A549 (cell line): Measurements from ENCODE around the gene ANGEL1. TPM values are rescaled to one million over a fixed set of nuclear protein-coding genes. Genes with fewer than 3 reads are reported as not detected.

Source experiments
- ATAC-seq, 2 experiments: fragments of 200-7000 bp in 1 of 2; fragments of >200 bp in 1 of 2; cut with Nextera tagmentation in 1 of 2; cut with Tn5 transposase in 1 of 2; 3 replicates each; pipeline versions ENCODE4 v1.8.0 to v1.9.1; 2018 to 2020; ENCODE audit warnings: mild to moderate bottlenecking in 1 of 2, moderate library complexity in 1 of 2
- CTCF ChIA-PET: fragments of 300-600 bp; sonication (Branson Sonifier 250); formaldehyde crosslinking; extraction: SDS; loops from one replicate; lab custom pipeline; 2021; ENCODE audit warnings: antibody characterized with exemption, inconsistent platforms; lab: Yijun Ruan, JAX
- POLR2A ChIA-PET: fragments of 350-600 bp; formaldehyde crosslinking; extraction: SDS; loops from one replicate; lab custom pipeline; 2021; ENCODE audit warnings: antibody characterized with exemption, inconsistent platforms; lab: Yijun Ruan, JAX
- DNase-seq, 2 experiments: peaks; one replicate each; pipeline versions ENCODE4 v3.0.0 to v3.0.0-alpha.2; 2011 to 2016; ENCODE audit warnings: low read depth in 1 of 2, low spot score in 1 of 2
- FAIRE-seq: peaks from 2 replicates; lab custom pipeline; 2011; peaks lifted over from hg19 to GRCh38; lab: Jason Lieb, UNC
- H3K27ac ChIP-seq, 2 experiments: fragments of >200 bp; sonication (Bioruptor Twin); formaldehyde crosslinking; 3 replicates each; pipeline ENCODE4 v1.5.1; 2016 to 2017
- H3K4me1 ChIP-seq: fragments of >200 bp; sonication (Bioruptor Twin); formaldehyde crosslinking; 3 replicates; pipeline ENCODE4 v1.6.1; 2016
- H3K4me2 ChIP-seq: fragments of >200 bp; sonication (Bioruptor Twin); formaldehyde crosslinking; 3 replicates; pipeline ENCODE4 v1.6.1; 2016
- H3K4me3 ChIP-seq: fragments of >200 bp; sonication (Bioruptor Twin); formaldehyde crosslinking; 3 replicates; pipeline ENCODE4 v1.5.1; 2016
- H3K9me3 ChIP-seq: fragments of >200 bp; sonication (Bioruptor Twin); formaldehyde crosslinking; 3 replicates; pipeline ENCODE4 v1.6.1; 2016
- BCL3 ChIP-seq: fragments of >200 bp; sonication (Bioruptor Twin); formaldehyde crosslinking; IDR thresholded peaks from 3 replicates; pipeline ENCODE4 v1.6.1; 2016
- CBX2 ChIP-seq: fragments of 200-600 bp; sonication (generic); IDR thresholded peaks from 2 replicates; pipeline ENCODE4 v1.6.1; 2016; ENCODE audit warnings: low read depth, mild to moderate bottlenecking, borderline replicate concordance
- CHD2 ChIP-seq: fragments of 150-350 bp; IDR thresholded peaks from 2 replicates; pipeline ENCODE4 v1.6.1; 2014; ENCODE audit warnings: low read length; ENCODE audit not compliant: partially characterized antibody
- ELK1 ChIP-seq: fragments of 150-350 bp; IDR thresholded peaks from 2 replicates; pipeline ENCODE4 v1.6.1; 2014; ENCODE audit warnings: low read depth, mild to moderate bottlenecking, low read length
- FOXS1 ChIP-seq: fragments of 250-450 bp; sonication (Bioruptor Pico); IDR thresholded peaks from 2 replicates; pipeline ENCODE4 v1.5.0; 2020; ENCODE audit warnings: mild to moderate bottlenecking, moderate library complexity
- GATA3 ChIP-seq: IDR thresholded peaks from 2 replicates; pipeline ENCODE4 v1.6.1; 2012; ENCODE audit warnings: borderline replicate concordance
- HOXB13 ChIP-seq: fragments of 250-450 bp; sonication (Bioruptor Pico); IDR thresholded peaks from 2 replicates; pipeline ENCODE4 v1.5.0; 2020; ENCODE audit warnings: low read depth, mild to moderate bottlenecking, moderate library complexity
- JUN ChIP-seq, 2 experiments: fragments of >200 bp; sonication (Bioruptor Twin); formaldehyde crosslinking; IDR thresholded peaks; 2 replicates in 1 of 2; 3 replicates in 1 of 2; pipeline ENCODE4 v1.6.1; 2016 to 2017
- MAX ChIP-seq: IDR thresholded peaks from 2 replicates; pipeline ENCODE4 v1.6.1; 2012
- MAZ ChIP-seq: fragments of 150-350 bp; IDR thresholded peaks from 2 replicates; pipeline ENCODE4 v1.6.1; 2014; ENCODE audit warnings: antibody characterized with exemption, low read depth, low read length, borderline replicate concordance
- MYC ChIP-seq: IDR thresholded peaks from 2 replicates; pipeline ENCODE4 v1.6.1; 2012; ENCODE audit warnings: mild to moderate bottlenecking, inconsistent platforms, low read length, improper control_type of control experiment, borderline replicate concordance
- NFE2L2 ChIP-seq: fragments of 150-350 bp; conservative IDR thresholded peaks from 2 replicates; pipeline ENCODE4 v1.6.1; 2014; ENCODE audit warnings: low read length
- NPAS2 ChIP-seq: fragments of 250-450 bp; sonication (Bioruptor Pico); IDR thresholded peaks from 2 replicates; pipeline ENCODE4 v1.8.0; 2022; ENCODE audit warnings: mild to moderate bottlenecking, moderate library complexity, borderline replicate concordance
- NR3C1 ChIP-seq: fragments of >200 bp; sonication (Bioruptor Twin); formaldehyde crosslinking; IDR thresholded peaks from 3 replicates; pipeline ENCODE4 v1.6.1; 2017
- PBX3 ChIP-seq: IDR thresholded peaks from 2 replicates; pipeline ENCODE4 v1.6.1; 2012
- POLR2A ChIP-seq: IDR thresholded peaks from 2 replicates; pipeline ENCODE4 v1.6.1; 2012; ENCODE audit warnings: mild to moderate bottlenecking, low read length
- POLR2AphosphoS2 ChIP-seq: conservative IDR thresholded peaks from 2 replicates; pipeline ENCODE4 v1.6.1; 2012; ENCODE audit warnings: low read length, improper control_type of control experiment, inconsistent platforms
- RARB ChIP-seq: fragments of 250-450 bp; sonication (Bioruptor Pico); IDR thresholded peaks from 2 replicates; pipeline ENCODE4 v1.8.0; 2021; ENCODE audit warnings: mild to moderate bottlenecking, moderate library complexity
- RCOR1 ChIP-seq: fragments of 150-350 bp; IDR thresholded peaks from 2 replicates; pipeline ENCODE4 v1.6.1; 2014; ENCODE audit warnings: antibody characterized with exemption, low read length, low read depth
- ZNF302 ChIP-seq: fragments of 250-450 bp; sonication (Bioruptor Pico); IDR thresholded peaks from 2 replicates; pipeline ENCODE4 v1.9.0; 2021; ENCODE audit warnings: inconsistent platforms, mild to moderate bottlenecking, moderate library complexity
- WGBS: methylation state at CpG from one replicate; pipeline ENCODE4 v1.1.6; 2017; ENCODE audit errors: missing lambda C conversion rate; 5-methylcytosine and 5-hydroxymethylcytosine counted together
- polyA plus RNA-seq, 4 experiments: library from polyadenylated mRNA; depleted of rRNA in 3 of 4; stranded (reverse); fragments of >200 nt; fragmentation: RNase III in 1 of 4; extraction: RNeasy Plus Mini Kit Qiagen cat#74134 plus additional on column Dnase treatment in 1 of 4; gene quantifications; 2 replicates in 3 of 4; 3 replicates in 1 of 4; pipeline ENCODE4 v1.2.3, GENCODE V29; 2011 to 2017

The ANGEL1 gene
- polyA plus RNA-seq, 2 of the 4 experiments (the other 2 are of a cell fraction), result 9.7 to 17.6 TPM

GRCh38 chr14:76836029-76836630, 23.4 kb upstream of the ANGEL1 start:
- ChIA-PET POLR2A (interaction anchor here (1.0 kb wide), 1 partner anchor 11 kb away, joined by 7 read pairs; no protein-coding TSS in a partner anchor), CTCF (interaction anchor here (0.7 to 1.8 kb wide), 3 partner anchors 16 to 235 kb away, joined by 3 to 5 read pairs (median 5); no protein-coding TSS in a partner anchor)
- DNase-seq, result peak in 1 of 2 experiments; percentile 28
- Histone ChIP-seq H3K9me3 (no peaks in the 10 kb centered on the region), H3K4me3 (no peak overlapping the region), H3K4me2 (no peak overlapping the region), H3K4me1 (no peaks in the 10 kb centered on the region), H3K27ac (no peak overlapping the region)
- TF ChIP-seq RARB (CRISPR knock-in tag) (no peak), RCOR1 (no peak), MAX (no peak), JUN (IDR thresholded peaks at IDR 0.05) (no peak), NPAS2 (CRISPR knock-in tag) (no peak), HOXB13 (CRISPR knock-in tag) (no peak), ZNF302 (CRISPR knock-in tag) (no peak), POLR2A (no peak), BCL3 (no peak)
- no peak for FAIRE-seq
- no peak for ATAC-seq
- 79% methylated on average over 13 of the region's 13 CpGs for WGBS

- H3K4me2 ChIP-seq, result no peak overlapping the region
- no peak for DNase-seq
- TF ChIP-seq ELK1 (no peak), FOXS1 (no peak), NFE2L2 (no peak), MAZ (no peak), MYC (no peak), MAX (no peak)
- POLR2A ChIA-PET, result no interaction called here
- no peaks in the 10 kb centered on the region for H3K4me1 ChIP-seq
- H3K9me3 ChIP-seq, result no peaks in the 10 kb centered on the region
- no peak for FAIRE-seq
- no peak overlapping the region for H3K27ac ChIP-seq
- no peak for ATAC-seq
- CTCF ChIA-PET, result no interaction called here
- H3K4me3 ChIP-seq, result no peak overlapping the region
- 38% methylated on average over 7 of the region's 7 CpGs for WGBS
Observed at GRCh38 chr14:76834241-76834661, 21.6 kb upstream of the ANGEL1 start.

- Histone ChIP-seq H3K4me2 (no peak overlapping the region), H3K4me3 (no peak overlapping the region), H3K9me3 (no peaks in the 10 kb centered on the region), H3K27ac (no peak overlapping the region), H3K4me1 (no peaks in the 10 kb centered on the region)
- POLR2A ChIA-PET, result no interaction called here
- WGBS, result 88% methylated on average over 2 of the region's 2 CpGs
- CTCF ChIA-PET, result interaction anchor here (0.7 to 1.0 kb wide), 2 partner anchors 37 to 42 kb away, joined by 3 to 4 read pairs; no protein-coding TSS in a partner anchor
- DNase-seq, result no peak
- ATAC-seq, result no peak
- TF ChIP-seq GATA3, result no peak
- no peak for TF ChIP-seq PBX3
- no peak for TF ChIP-seq POLR2AphosphoS2
- TF ChIP-seq CBX2, result no peak
- no peak for TF ChIP-seq NR3C1
- no peak for TF ChIP-seq CHD2
- no peak for TF ChIP-seq RARB (CRISPR knock-in tag)
- no peak for TF ChIP-seq FOXS1
- FAIRE-seq, result no peak
Observed at GRCh38 chr14:76833011-76833410, 20.3 kb upstream of the ANGEL1 start.
